Skeletal muscle cell (primary cell): ENCODE data around the gene SEMA6D.

Source experiments
- DNase-seq: peaks from one replicate; pipeline ENCODE4 v3.0.0-alpha.2; 2010; ENCODE audit warnings: low read depth
- H3K4me3 ChIP-seq: 2 replicates; pipeline ENCODE4 v1.5.1; 2011; ENCODE audit warnings: low read depth, mild to moderate bottlenecking, control low read depth, low read length, moderate library complexity

The SEMA6D gene

GRCh38 chr15:47778263-47778770 lies 61.0 kb downstream of the SEMA6D start:
- H3K4me3 ChIP-seq = no peak overlapping the region
- no peak for DNase-seq

- H3K4me3 ChIP-seq = no peak overlapping the region
- no peak for DNase-seq
Observed at GRCh38 chr15:47780971-47781370, 63.7 kb downstream of the SEMA6D start.

DNA sequence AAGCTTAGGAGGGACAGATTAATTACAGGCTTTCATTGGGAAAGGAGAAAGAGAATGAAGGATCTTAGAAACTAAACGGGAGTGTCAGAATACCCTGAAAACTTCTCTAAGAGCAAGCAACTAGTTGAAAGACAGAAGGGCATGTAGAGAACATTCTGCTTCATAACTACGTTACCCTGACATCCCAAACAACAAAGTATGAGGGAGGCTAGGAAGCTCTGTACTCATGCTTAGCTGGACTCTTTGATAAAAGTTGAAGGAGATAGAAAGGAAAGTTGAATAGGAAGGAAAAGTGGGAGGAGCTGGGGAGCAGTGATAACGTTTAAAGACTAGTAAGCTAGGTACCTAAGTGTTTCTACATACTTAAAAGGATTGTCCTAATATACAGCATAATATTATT lies 64.2 kb downstream of the SEMA6D start:
- DNase-seq = no peak
- no peak overlapping the region for H3K4me3 ChIP-seq

DNA sequence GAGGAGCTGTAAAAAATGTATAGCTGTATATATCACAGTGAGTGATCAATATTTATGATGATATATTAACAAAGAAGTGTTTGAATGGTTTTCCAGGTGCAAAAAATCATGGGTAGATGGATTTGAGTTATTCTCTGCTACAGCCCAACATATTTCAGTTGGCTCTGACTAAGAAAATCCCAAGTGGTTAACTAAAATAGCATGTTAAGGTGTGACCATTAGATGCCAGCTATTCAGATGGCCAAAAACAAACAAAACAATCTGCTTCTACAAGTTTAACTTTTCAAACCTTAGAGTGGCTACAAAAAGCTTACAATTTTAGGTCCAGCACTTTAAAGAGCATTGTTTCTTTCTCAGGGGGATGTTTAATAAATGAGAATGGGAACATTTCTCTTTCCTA lies 67.5 kb downstream of the SEMA6D start:
- DNase-seq = no peak
- H3K4me3 ChIP-seq = no peak overlapping the region

GRCh38 chr15:47786371-47786770 lies 69.1 kb downstream of the SEMA6D start:
- DNase-seq = no peak
- H3K4me3 ChIP-seq = no peak overlapping the region

DNA sequence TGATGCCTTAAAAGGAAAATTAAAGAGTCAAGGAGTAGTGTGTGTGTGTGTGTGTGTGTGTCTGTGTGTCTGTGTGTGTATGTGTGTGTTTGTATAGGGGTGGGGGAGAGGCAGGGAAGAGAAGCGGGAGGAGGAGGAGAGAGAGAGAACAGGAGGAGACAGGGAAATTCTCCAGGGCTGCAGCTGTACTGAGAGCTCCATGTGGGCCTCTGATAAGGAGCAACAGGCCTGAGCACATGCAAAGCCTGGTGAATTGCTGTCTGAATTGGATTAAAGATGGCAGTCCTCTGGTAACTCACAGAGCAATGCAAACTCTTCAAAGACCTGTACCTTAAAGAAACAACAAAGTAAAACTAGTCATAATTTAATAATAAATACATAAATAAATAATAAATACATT lies 70.6 kb downstream of the SEMA6D start:
- DNase-seq = no peak
- H3K4me3 ChIP-seq = no peak overlapping the region

GRCh38 chr15:47788685-47789084 lies 71.4 kb downstream of the SEMA6D start:
- H3K4me3 ChIP-seq = no peak overlapping the region
- no peak for DNase-seq

DNA sequence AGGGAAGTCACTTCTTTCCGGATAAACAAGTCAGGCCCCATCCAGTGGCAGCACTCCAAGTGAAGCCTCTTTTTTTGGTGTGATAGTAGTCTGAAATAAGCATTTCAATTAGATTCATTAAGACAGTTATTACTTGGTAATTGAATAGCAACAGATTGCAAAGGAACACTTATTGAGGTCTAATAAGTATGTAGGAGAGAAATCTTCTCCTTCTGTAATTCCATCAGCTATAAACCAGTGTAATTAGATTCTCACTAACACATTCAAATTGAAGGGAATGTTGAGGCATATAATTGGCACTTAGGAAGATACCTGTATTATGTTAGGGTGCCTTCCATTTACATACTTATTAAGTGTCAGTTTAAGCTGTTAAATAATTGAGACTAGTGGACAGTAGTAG lies 73.9 kb downstream of the SEMA6D start:
- no peak for DNase-seq
- no peak overlapping the region for H3K4me3 ChIP-seq

DNA sequence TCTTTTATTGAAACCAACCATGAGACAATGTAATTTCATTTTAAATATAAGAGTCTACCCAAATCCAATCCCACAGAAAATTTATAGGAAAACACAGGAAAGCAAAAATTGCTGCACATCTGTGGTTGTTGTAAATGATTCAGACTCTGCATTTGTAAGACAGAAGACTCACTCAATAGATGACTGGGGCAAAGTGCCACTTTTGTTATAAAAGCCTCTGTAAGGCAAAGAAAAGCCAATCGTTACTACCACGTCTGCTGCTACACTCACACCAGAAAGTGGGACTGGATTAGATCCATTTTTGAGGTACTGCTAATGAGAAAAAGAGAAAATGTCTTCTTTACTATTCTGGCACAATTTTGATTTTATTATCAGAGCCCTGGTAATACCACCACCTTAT lies 74.9 kb downstream of the SEMA6D start:
- no peak for DNase-seq
- no peak overlapping the region for H3K4me3 ChIP-seq

- DNase-seq = no peak
- no peak overlapping the region for H3K4me3 ChIP-seq
Observed at GRCh38 chr15:47794252-47794914, 77.1 kb downstream of the SEMA6D start.

DNA sequence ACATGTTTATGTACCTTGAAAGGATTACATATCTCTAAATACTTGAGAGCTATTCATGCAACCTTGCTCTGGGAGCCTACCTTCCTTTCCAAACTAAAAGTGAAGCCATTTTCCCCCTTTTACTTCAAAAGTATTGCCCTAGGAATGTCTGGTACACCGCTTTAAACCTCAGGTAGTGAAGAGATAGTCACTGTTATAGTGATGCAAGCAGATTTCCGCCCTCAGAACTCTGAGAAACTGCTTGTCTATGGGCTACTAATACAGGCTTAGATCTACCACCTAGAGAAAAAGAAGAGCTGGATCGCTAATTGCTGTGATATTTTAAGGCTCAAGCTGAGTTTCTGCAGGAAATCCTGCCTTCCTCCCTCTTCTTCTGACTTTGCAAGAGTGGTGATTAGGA lies 78.6 kb downstream of the SEMA6D start:
- DNase-seq = no peak
- no peak overlapping the region for H3K4me3 ChIP-seq

GRCh38 chr15:47796339-47796738 lies 79.0 kb downstream of the SEMA6D start:
- H3K4me3 ChIP-seq = no peak overlapping the region
- no peak for DNase-seq

- no peak overlapping the region for H3K4me3 ChIP-seq
- DNase-seq = no peak
Observed at GRCh38 chr15:47796830-47797229, 79.5 kb downstream of the SEMA6D start.

DNA sequence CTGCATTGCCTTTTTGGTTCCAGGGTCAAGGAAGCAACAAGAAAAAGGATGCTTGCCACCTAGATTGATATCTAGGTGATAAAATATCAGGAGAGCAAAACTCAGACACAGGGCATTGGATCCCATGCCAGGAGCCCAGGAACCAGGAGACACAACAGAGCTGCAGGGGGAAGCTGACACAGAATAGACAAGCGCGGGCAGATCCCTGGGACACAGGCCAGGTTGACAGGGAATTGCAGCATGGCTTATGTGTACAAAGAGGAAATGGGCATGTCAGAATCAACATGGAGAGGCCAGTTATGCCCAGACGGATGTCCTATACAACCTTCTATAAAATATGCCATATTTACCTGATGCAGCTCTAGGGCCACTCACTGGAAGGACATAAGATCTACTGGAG lies 84.2 kb downstream of the SEMA6D start:
- no peak overlapping the region for H3K4me3 ChIP-seq
- DNase-seq = no peak

GRCh38 chr15:47802216-47802615 lies 84.9 kb downstream of the SEMA6D start:
- H3K4me3 ChIP-seq = no peak overlapping the region
- no peak for DNase-seq

DNA sequence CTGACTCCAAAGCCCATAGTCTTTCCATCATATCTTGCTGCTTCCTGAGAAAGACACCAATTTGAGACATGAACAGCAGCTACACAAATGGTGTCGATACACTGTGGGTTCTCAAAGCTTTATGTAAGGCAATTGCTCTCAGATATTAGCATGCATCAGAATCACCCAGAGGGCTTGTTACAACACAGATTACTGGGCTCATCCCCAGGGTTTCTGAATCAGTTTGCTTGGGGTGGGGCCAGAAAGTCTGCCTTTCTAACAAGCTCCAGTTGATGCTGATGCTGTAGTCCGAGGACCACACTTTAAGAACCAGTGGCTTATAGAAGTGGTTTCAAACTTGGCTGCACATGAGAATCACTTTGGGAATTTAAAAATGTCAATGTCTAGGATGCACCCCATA lies 86.5 kb downstream of the SEMA6D start:
- DNase-seq = no peak
- no peak overlapping the region for H3K4me3 ChIP-seq

- no peak for DNase-seq
- H3K4me3 ChIP-seq = no peak overlapping the region
Observed at GRCh38 chr15:47804733-47805132, 87.4 kb downstream of the SEMA6D start.

- no peak for DNase-seq
- no peak overlapping the region for H3K4me3 ChIP-seq
Observed at GRCh38 chr15:47806008-47806407, 88.7 kb downstream of the SEMA6D start.

- H3K4me3 ChIP-seq = no peak overlapping the region
- DNase-seq = no peak
Observed at GRCh38 chr15:47811172-47811571, 93.9 kb downstream of the SEMA6D start.

DNA sequence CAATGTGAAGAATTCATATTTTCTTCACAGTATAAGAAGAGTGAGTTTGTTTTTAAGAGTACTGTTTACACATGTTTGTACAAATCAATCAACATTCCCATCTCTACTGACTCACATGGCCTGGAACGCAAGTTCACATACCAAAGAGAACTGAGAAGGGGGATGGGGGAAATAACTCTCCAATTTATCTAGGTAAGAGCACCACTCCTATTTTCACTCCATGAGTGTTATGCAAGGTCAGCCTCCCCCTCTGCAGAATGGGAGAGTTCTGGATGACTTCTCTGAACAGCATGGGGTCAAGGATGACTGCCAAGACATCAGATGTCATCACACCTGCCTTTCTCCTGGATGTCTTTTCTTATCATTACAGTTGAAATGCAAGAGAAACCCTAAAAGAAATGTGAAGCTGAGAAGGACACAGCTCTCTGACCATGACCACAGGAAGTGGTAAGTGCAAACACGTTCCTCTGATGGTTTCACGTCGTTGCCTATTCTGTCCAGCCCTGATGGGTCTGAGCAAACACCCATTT lies 95.2 kb downstream of the SEMA6D start:
- no peak overlapping the region for H3K4me3 ChIP-seq
- DNase-seq = no peak

DNA sequence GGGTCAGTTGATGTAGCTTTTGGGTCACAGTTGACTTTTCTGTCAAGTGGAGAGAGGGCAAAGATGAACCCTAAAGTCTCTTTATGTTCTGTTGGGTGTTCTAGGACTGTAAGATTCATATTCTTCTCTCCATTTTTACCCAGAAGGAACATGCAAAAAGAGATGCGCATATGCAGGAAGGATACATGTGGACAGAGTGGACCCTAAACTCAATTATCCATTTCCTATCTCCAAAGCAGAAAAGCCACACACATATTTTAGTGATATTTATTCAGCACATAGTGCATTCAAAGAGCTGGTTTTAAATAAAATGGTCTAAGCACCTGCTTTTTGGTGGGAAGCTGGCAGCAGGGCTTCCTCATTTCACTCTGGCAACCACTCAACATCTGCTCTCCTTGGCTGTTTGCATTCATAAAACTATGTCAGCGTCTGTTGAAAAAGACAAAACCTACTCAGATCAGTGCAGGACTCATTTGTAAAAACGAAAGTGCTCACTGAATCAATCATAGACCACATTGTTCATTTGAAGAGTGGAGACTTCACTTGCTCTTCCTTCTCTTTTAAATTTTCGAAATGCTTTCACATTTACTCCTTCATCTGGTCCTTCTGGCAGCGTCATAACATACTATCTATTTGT lies 96.6 kb downstream of the SEMA6D start:
- no peak overlapping the region for H3K4me3 ChIP-seq

More for the DNA sequence above, 96.6 kb downstream of the SEMA6D start:
- no peak for DNase-seq
